RWPE2 (cell line): ENCODE data around the gene KIAA1549.

Experiments
- ATAC-seq: fragments of 200-7000 bp; cut with Tn5 transposase; 3 replicates; pipeline ENCODE4 v1.9.1; 2021; ENCODE audit warnings: low read depth
- DNase-seq: peaks from one replicate; pipeline ENCODE4 v3.0.0-alpha.2; 2020; ENCODE audit warnings: low spot score
- H3K27ac ChIP-seq: fragments of 450-650 bp; 2 replicates; pipeline ENCODE4 v1.5.1; 2017; ENCODE audit warnings: mild to moderate bottlenecking; ENCODE audit not compliant: poor library complexity, severe bottlenecking
- H3K27me3 ChIP-seq: fragments of 250-450 bp; sonication (Bioruptor Pico); 2 replicates; pipeline ENCODE4 v1.5.1; 2021; ENCODE audit warnings: mild to moderate bottlenecking, moderate library complexity; ENCODE audit not compliant: insufficient read depth, poor library complexity, severe bottlenecking
- H3K36me3 ChIP-seq: fragments of 250-450 bp; sonication (Bioruptor Pico); 2 replicates; pipeline ENCODE4 v1.5.1; 2020; ENCODE audit warnings: low read depth, mild to moderate bottlenecking, moderate library complexity
- H3K4me1 ChIP-seq: fragments of 250-450 bp; sonication (Bioruptor Pico); 2 replicates; pipeline ENCODE4 v1.5.1; 2021; ENCODE audit warnings: mild to moderate bottlenecking, moderate library complexity; ENCODE audit not compliant: insufficient read depth, poor library complexity, severe bottlenecking
- H3K4me3 ChIP-seq: fragments of 250-450 bp; sonication (Bioruptor Pico); 2 replicates; pipeline ENCODE4 v1.5.1; 2021; ENCODE audit warnings: mild to moderate bottlenecking, moderate library complexity; ENCODE audit not compliant: severe bottlenecking
- H3K9me3 ChIP-seq: fragments of 250-450 bp; sonication (Bioruptor Pico); 2 replicates; pipeline ENCODE4 v1.5.1; 2021; ENCODE audit warnings: mild to moderate bottlenecking, moderate library complexity; ENCODE audit not compliant: severe bottlenecking
- CTCF ChIP-seq: fragments of 450-650 bp; IDR thresholded peaks from one replicate; pipeline ENCODE4 v1.5.1; 2017; ENCODE audit warnings: mild to moderate bottlenecking, moderate library complexity; ENCODE audit not compliant: poor library complexity, severe bottlenecking

The KIAA1549 gene

GRCh38 chr7:138919216-138919615 lies 62.0 kb downstream of the KIAA1549 start:
- DNase-seq = no peak

GRCh38 chr7:138918756-138919155 lies 62.4 kb downstream of the KIAA1549 start:
- Histone ChIP-seq H3K4me3 (no peak overlapping the region), H3K9me3 (no peaks in the 10 kb centered on the region), H3K4me1 (no peaks in the 10 kb centered on the region), H3K27me3 (no peaks in the 10 kb centered on the region), H3K36me3 (no peaks in the 10 kb centered on the region), H3K27ac (no peak overlapping the region)
- TF ChIP-seq CTCF = no peak
- DNase-seq (no peak), ATAC-seq (no peak)

More at GRCh38 chr7:138919216-138919615, 62.0 kb downstream of the KIAA1549 start:
- H3K4me3 ChIP-seq = no peak overlapping the region
- no peak overlapping the region for H3K27ac ChIP-seq
- H3K27me3 ChIP-seq = no peaks in the 10 kb centered on the region
- H3K9me3 ChIP-seq = no peaks in the 10 kb centered on the region
- ATAC-seq = 0 out of 3 replicates have a peak, but pooled peaks have one; percentile 29
- H3K36me3 ChIP-seq = no peaks in the 10 kb centered on the region
- no peak for TF ChIP-seq CTCF
- no peaks in the 10 kb centered on the region for H3K4me1 ChIP-seq

- ATAC-seq = no peak
- no peak overlapping the region for H3K4me3 ChIP-seq
- DNase-seq = no peak
- H3K36me3 ChIP-seq = no peaks in the 10 kb centered on the region
- no peaks in the 10 kb centered on the region for H3K4me1 ChIP-seq
- no peak overlapping the region for H3K27ac ChIP-seq
- no peaks in the 10 kb centered on the region for H3K27me3 ChIP-seq
- TF ChIP-seq CTCF = no peak
- no peaks in the 10 kb centered on the region for H3K9me3 ChIP-seq
Measured at GRCh38 chr7:138918176-138918575, 63.0 kb downstream of the KIAA1549 start.

- Histone ChIP-seq H3K4me1 (no peaks in the 10 kb centered on the region), H3K9me3 (no peaks in the 10 kb centered on the region), H3K27me3 (no peaks in the 10 kb centered on the region), H3K27ac (no peak overlapping the region), H3K36me3 (no peaks in the 10 kb centered on the region), H3K4me3 (no peak overlapping the region)
- DNase-seq (no peak), ATAC-seq (no peak)
- TF ChIP-seq CTCF = no peak
Measured at GRCh38 chr7:138917771-138918170, 63.4 kb downstream of the KIAA1549 start.

- no peak for TF ChIP-seq CTCF
- Histone ChIP-seq H3K9me3 (no peaks in the 10 kb centered on the region), H3K4me3 (no peak overlapping the region), H3K27ac (no peak overlapping the region), H3K27me3 (no peaks in the 10 kb centered on the region), H3K4me1 (no peaks in the 10 kb centered on the region), H3K36me3 (no peaks in the 10 kb centered on the region)
- DNase-seq (no peak), ATAC-seq (no peak)
Measured at GRCh38 chr7:138916731-138917130, 64.5 kb downstream of the KIAA1549 start.
